ENCODE measurements around the gene NQO2. TPM values are rescaled to one million over a fixed set of nuclear protein-coding genes. Genes with fewer than 3 reads are reported as not detected.

The NQO2 gene
- total RNA-seq, 1 experiment from 2014 or later: 35.8 TPM

DNA sequence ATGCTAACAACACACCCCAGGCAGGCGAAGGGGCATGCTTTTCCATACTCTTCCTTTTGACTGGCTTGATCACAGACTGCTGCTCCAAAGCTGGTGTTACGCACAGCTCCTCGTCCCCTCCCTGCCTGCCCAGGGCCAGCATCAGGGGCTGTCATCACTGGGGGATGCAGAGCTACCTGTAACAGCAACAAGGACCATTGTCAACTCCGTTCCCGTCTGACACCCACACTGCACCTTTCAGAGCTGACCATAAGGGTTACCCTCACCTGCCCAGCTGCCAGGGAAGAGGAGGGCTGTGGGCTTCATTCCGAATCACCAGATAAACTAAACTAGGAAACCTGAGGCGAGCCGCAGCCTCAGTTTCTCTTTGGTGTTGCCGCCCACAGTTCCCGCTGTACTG is 15.4 kb downstream of the NQO2 start:
- peaks cover 37% of the 10 kb centered on the region for H3K36me3 Mint-ChIP-seq (ENCODE audit: insufficient read depth, unreplicated experiment)
- no peak for DNase-seq
- H3K4me3 ChIP-seq (ENCODE audit: low read depth, low read length): no peak overlapping the region
- BruUV-seq (replicated peaks): no TSS peak
- peaks cover 5% of the 10 kb centered on the region for H3K4me1 ChIP-seq
- intact Hi-C loops (cut with micrococcal nuclease; ENCODE audit: unreplicated experiment): no loop called here
- no peaks in the 10 kb centered on the region for H3K27me3 ChIP-seq (replicated peaks; ENCODE audit: control insufficient read depth, insufficient read depth, low read length)
- H3K4me1 Mint-ChIP-seq (ENCODE audit: low read depth, unreplicated experiment): peaks cover 3% of the 10 kb centered on the region
- H3K27ac Mint-ChIP-seq (ENCODE audit: unreplicated experiment): no peak overlapping the region
- POLR2A ChIA-PET: no interaction called here
- TF ChIP-seq, protein P1, sequence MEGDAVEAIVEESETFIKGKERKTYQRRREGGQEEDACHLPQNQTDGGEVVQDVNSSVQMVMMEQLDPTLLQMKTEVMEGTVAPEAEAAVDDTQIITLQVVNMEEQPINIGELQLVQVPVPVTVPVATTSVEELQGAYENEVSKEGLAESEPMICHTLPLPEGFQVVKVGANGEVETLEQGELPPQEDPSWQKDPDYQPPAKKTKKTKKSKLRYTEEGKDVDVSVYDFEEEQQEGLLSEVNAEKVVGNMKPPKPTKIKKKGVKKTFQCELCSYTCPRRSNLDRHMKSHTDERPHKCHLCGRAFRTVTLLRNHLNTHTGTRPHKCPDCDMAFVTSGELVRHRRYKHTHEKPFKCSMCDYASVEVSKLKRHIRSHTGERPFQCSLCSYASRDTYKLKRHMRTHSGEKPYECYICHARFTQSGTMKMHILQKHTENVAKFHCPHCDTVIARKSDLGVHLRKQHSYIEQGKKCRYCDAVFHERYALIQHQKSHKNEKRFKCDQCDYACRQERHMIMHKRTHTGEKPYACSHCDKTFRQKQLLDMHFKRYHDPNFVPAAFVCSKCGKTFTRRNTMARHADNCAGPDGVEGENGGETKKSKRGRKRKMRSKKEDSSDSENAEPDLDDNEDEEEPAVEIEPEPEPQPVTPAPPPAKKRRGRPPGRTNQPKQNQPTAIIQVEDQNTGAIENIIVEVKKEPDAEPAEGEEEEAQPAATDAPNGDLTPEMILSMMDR (IDR thresholded peaks at IDR 0.05; ENCODE audit: insufficient read depth in 1 of 2, low read depth in 1 of 2, low read length in 1 of 2, severe bottlenecking in 1 of 2, unreplicated experiment in 1 of 2): no peak
- H3K27me3 Mint-ChIP-seq (ENCODE audit: insufficient read depth, unreplicated experiment): no peaks in the 10 kb centered on the region
- H3K9me3 ChIP-seq: peaks cover 10% of the 10 kb centered on the region; the same call in 1 of the 2 replicates
- H3K9me3 Mint-ChIP-seq (ENCODE audit: unreplicated experiment): peaks cover 17% of the 10 kb centered on the region
- H3K4me3 Mint-ChIP-seq (ENCODE audit: unreplicated experiment): no peak overlapping the region
- no peaks in the 10 kb centered on the region; the same call in 1 of the 2 replicates for H3K36me3 ChIP-seq (ENCODE audit: control insufficient read depth, insufficient read depth, low read length)
- CTCF ChIA-PET: no interaction called here

DNA sequence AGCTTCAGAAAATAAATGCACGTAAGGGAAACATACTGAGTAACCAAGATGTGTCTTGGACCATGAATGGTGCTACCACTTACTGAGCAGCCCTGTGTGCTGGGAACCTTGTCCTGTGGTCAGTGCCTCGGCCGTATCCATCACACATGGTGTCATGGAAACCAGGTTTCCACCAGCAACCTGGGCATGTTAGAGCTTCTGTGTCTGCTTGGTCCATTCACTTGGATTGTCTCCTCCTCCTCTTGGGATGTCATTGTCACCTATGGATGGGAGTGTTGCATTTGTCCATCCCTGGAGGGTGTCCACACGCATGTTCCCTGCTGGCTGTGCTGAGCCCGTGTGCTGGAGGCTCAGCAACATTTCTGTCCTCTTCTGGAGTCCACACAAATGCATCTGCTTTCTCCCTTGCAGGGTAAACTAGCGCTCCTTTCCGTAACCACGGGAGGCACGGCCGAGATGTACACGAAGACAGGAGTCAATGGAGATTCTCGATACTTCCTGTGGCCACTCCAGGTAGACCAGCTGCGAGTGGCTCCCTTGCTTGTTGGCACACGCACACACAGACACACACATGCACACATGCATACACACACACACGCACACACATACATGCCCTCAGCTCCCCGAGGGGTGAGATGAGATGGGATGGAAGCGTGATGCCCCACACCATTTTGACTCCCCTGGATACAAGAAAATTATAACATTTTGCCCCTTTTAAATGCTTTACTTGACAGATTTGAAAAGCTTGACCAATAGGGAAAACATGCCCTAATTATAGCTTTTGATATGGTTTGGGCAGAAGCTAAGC is 17.0 kb downstream of the NQO2 start:
- Histone ChIP-seq H3K27me3 (replicated peaks; ENCODE audit: control insufficient read depth, insufficient read depth, low read length) (no peaks in the 10 kb centered on the region), H3K4me1 (no peaks in the 10 kb centered on the region), H3K4me3 (ENCODE audit: low read depth, low read length) (no peak overlapping the region), H3K9me3 (peaks cover 4% of the 10 kb centered on the region; the same call in 1 of the 2 replicates), H3K36me3 (ENCODE audit: control insufficient read depth, insufficient read depth, low read length) (no peaks in the 10 kb centered on the region; the same call in 1 of the 2 replicates)
- DNase-seq: no peak
- peaks cover 7% of the 10 kb centered on the region for H3K9me3 Mint-ChIP-seq (ENCODE audit: unreplicated experiment)
- H3K27me3 Mint-ChIP-seq (ENCODE audit: insufficient read depth, unreplicated experiment): no peaks in the 10 kb centered on the region
- CTCF ChIA-PET: no interaction called here
- no peak overlapping the region for H3K4me3 Mint-ChIP-seq (ENCODE audit: unreplicated experiment)
- POLR2A ChIA-PET: no interaction called here
- H3K4me1 Mint-ChIP-seq (ENCODE audit: low read depth, unreplicated experiment): no peaks in the 10 kb centered on the region
- TF ChIP-seq, protein P1 (IDR thresholded peaks at IDR 0.05; ENCODE audit: insufficient read depth in 1 of 2, low read depth in 1 of 2, low read length in 1 of 2, severe bottlenecking in 1 of 2, unreplicated experiment in 1 of 2): no peak
- no TSS peak for BruUV-seq (replicated peaks)
- intact Hi-C loops (cut with micrococcal nuclease; ENCODE audit: unreplicated experiment): no loop called here
- H3K27ac Mint-ChIP-seq (ENCODE audit: unreplicated experiment): no peak overlapping the region
- peaks cover 31% of the 10 kb centered on the region for H3K36me3 Mint-ChIP-seq (ENCODE audit: insufficient read depth, unreplicated experiment)

DNA sequence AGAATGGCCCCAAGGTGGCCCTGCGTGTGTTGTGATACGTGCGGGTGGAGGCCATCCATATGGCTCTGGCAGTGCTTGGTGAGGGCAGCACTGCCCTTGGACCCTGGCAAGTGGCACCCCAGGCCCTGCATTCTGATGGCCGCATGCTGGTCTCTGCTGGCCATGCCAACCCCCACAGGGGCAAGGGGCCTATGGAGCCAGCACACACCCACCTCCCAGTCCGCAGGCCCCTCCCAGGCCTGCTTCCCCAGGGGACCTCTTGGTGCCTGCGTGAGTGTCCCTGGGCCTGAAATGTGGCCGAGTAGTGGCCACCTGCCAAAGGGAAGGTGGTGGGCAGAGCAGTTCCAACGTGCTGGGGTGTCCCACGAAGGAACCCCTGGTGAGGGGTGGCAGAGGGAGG is 17.6 kb downstream of the NQO2 start:
- H3K4me3 ChIP-seq (ENCODE audit: low read depth, low read length): no peak overlapping the region
- no peaks in the 10 kb centered on the region; the same call in 1 of the 2 replicates for H3K36me3 ChIP-seq (ENCODE audit: control insufficient read depth, insufficient read depth, low read length)
- BruUV-seq (replicated peaks): no TSS peak
- H3K9me3 ChIP-seq: no peaks in the 10 kb centered on the region; the same call in 1 of the 2 replicates
- Mint-ChIP-seq H3K27me3 (ENCODE audit: insufficient read depth, unreplicated experiment) (no peaks in the 10 kb centered on the region), H3K36me3 (ENCODE audit: insufficient read depth, unreplicated experiment) (peaks cover 31% of the 10 kb centered on the region), H3K27ac (ENCODE audit: unreplicated experiment) (no peak overlapping the region), H3K4me1 (ENCODE audit: low read depth, unreplicated experiment) (no peaks in the 10 kb centered on the region), H3K4me3 (ENCODE audit: unreplicated experiment) (no peak overlapping the region), H3K9me3 (ENCODE audit: unreplicated experiment) (peaks cover under 1% of the 10 kb centered on the region)
- H3K27me3 ChIP-seq (replicated peaks; ENCODE audit: control insufficient read depth, insufficient read depth, low read length): no peaks in the 10 kb centered on the region
- no peaks in the 10 kb centered on the region; the same call in 1 of the 2 replicates for H3K4me1 ChIP-seq
- intact Hi-C loops (cut with micrococcal nuclease; ENCODE audit: unreplicated experiment): no loop called here
- TF ChIP-seq, protein P1 (IDR thresholded peaks at IDR 0.05; ENCODE audit: insufficient read depth in 1 of 2, low read depth in 1 of 2, low read length in 1 of 2, severe bottlenecking in 1 of 2, unreplicated experiment in 1 of 2): no peak
- no peak for DNase-seq
- ChIA-PET POLR2A (no interaction called here), CTCF (no interaction called here)
